ENCODE data around the gene HCN1.
"Not testable (repeated sequence)": the region's sequence is repeated elsewhere in the genome, so short reads cannot be mapped to it uniquely, and the experiment has no call there.

The HCN1 gene

GRCh38 chr5:45372629-45373028, 323.6 kb downstream of the HCN1 start:
- FAIRE-seq (no peak), DNase-seq (ENCODE audit: insufficient read length, low spot score) (no peak)
- TF ChIP-seq CTCF (IDR thresholded peaks at IDR 0.05; ENCODE audit: insufficient read depth, missing control alignments): no peak

GRCh38 chr5:45371423-45371822, 324.8 kb downstream of the HCN1 start:
- FAIRE-seq: not testable (repeated sequence)

GRCh38 chr5:45355189-45355992, 340.8 kb downstream of the HCN1 start:
- TF ChIP-seq CTCF (IDR thresholded peaks at IDR 0.05; ENCODE audit: insufficient read depth, missing control alignments): no peak
- DNase-seq (ENCODE audit: insufficient read length, low spot score): no peak

More at GRCh38 chr5:45371423-45371822, 324.8 kb downstream of the HCN1 start:
- not testable (repeated sequence) for DNase-seq (ENCODE audit: insufficient read length, low spot score)

GRCh38 chr5:45336464-45336863, 359.7 kb downstream of the HCN1 start:
- DNase-seq (ENCODE audit: insufficient read length, low spot score): no peak
- FAIRE-seq: no peak
- no peak for TF ChIP-seq CTCF (IDR thresholded peaks at IDR 0.05; ENCODE audit: insufficient read depth, missing control alignments)

More at GRCh38 chr5:45355189-45355992, 340.8 kb downstream of the HCN1 start:
- FAIRE-seq: no peak

GRCh38 chr5:45335978-45336377, 360.2 kb downstream of the HCN1 start:
- no peak for FAIRE-seq
- DNase-seq (ENCODE audit: insufficient read length, low spot score): no peak
- no peak for TF ChIP-seq CTCF (IDR thresholded peaks at IDR 0.05; ENCODE audit: insufficient read depth, missing control alignments)

- no peak for TF ChIP-seq CTCF (IDR thresholded peaks at IDR 0.05; ENCODE audit: insufficient read depth, missing control alignments)
- DNase-seq (ENCODE audit: insufficient read length, low spot score): no peak
- FAIRE-seq: no peak
Measured at GRCh38 chr5:45335346-45335745, 360.8 kb downstream of the HCN1 start.

- DNase-seq (ENCODE audit: insufficient read length, low spot score) (no peak), FAIRE-seq (no peak)
- TF ChIP-seq CTCF (IDR thresholded peaks at IDR 0.05; ENCODE audit: insufficient read depth, missing control alignments): no peak
Measured at GRCh38 chr5:45334939-45335338, 361.2 kb downstream of the HCN1 start.

- not testable (repeated sequence) for DNase-seq (ENCODE audit: insufficient read length, low spot score); FAIRE-seq
Measured at GRCh38 chr5:45312627-45313026, 383.6 kb downstream of the HCN1 start.

All from D721Med (cell line).